Breast epithelium (tissue), 4 donors: ENCODE data around the gene PDE6A. TPM values are rescaled to one million over a fixed set of nuclear protein-coding genes. Genes with fewer than 3 reads are reported as not detected.
A peak's percentile ranks its signal among the peaks of the same experiment; 100 is the strongest.

ENCODE experiments used
- DNase-seq, 2 donors: peaks; one replicate each; pipeline ENCODE4 v3.0.0-alpha.2; 2019; ENCODE audit warnings: low spot score in 2 of 2
- H3K27ac ChIP-seq, 2 donors: fragments of 200-600 bp; sonication (generic) in 1 of 2; one replicate each; pipeline ENCODE4 v1.5.1; 2016 to 2019; ENCODE audit warnings: mild to moderate bottlenecking in 1 of 2
- H3K27me3 ChIP-seq, 2 donors: fragments of 200-600 bp; sonication (generic) in 1 of 2; one replicate each; pipeline versions ENCODE4 v1.5.1 to v1.6.0; 2017 to 2019; ENCODE audit warnings: control low read depth in 1 of 2, mild to moderate bottlenecking in 1 of 2
- H3K36me3 ChIP-seq: fragments of 200-600 bp; one replicate; pipeline ENCODE4 v1.5.1; 2019
- H3K4me1 ChIP-seq, 2 donors: fragments of 200-600 bp; sonication (generic); one replicate each; pipeline ENCODE4 v1.5.1; 2016 to 2019; ENCODE audit warnings: control low read depth in 1 of 2
- H3K4me3 ChIP-seq, 3 donors: fragments of 200-600 bp; sonication (generic); 1 replicate in 2 of 3; 2 replicates in 1 of 3; pipeline ENCODE4 v1.5.1; 2016 to 2019; ENCODE audit warnings: mild to moderate bottlenecking in 3 of 3, moderate library complexity in 2 of 3
- H3K9me3 ChIP-seq, 2 donors: fragments of 200-600 bp; sonication (generic) in 1 of 2; one replicate each; pipeline ENCODE4 v1.5.1; 2016 to 2019; ENCODE audit warnings: control low read depth in 1 of 2
- POLR2A ChIP-seq: fragments of 450-650 bp; IDR thresholded peaks from one replicate; pipeline ENCODE4 v1.6.1; 2016; ENCODE audit warnings: antibody characterized with exemption, mild to moderate bottlenecking, moderate library complexity
- POLR2AphosphoS5 ChIP-seq, 3 donors: sonication (generic); formaldehyde crosslinking; IDR thresholded peaks; one replicate each; pipeline ENCODE4 v1.6.1; 2017; ENCODE audit warnings: antibody characterized with exemption in 3 of 3
- intact Hi-C: fragments of 100-400 bp; cut with DNase I; formaldehyde crosslinking; loops from one replicate; pipeline ENCODE4 v1.15.1; 2023; ENCODE audit warnings: low total_unique reads
- total RNA-seq, 3 donors: library from RNA; depleted of rRNA; stranded (reverse); fragments of >200 nt; gene quantifications; one replicate each; pipeline ENCODE4 v1.1.0, GENCODE V29; 2016
- TF ChIP-seq, protein P1 (sequence below), 3 donors: fragments of 450-650 bp; IDR thresholded peaks; one replicate each; pipeline ENCODE4 v1.5.1; 2016 to 2017; ENCODE audit warnings: antibody characterized with exemption in 3 of 3, mild to moderate bottlenecking in 3 of 3, moderate library complexity in 3 of 3

The PDE6A gene
- total RNA-seq, 3 donors from 2014 or later = under 0.01 to 0.15 TPM; not detected in 1

DNA sequence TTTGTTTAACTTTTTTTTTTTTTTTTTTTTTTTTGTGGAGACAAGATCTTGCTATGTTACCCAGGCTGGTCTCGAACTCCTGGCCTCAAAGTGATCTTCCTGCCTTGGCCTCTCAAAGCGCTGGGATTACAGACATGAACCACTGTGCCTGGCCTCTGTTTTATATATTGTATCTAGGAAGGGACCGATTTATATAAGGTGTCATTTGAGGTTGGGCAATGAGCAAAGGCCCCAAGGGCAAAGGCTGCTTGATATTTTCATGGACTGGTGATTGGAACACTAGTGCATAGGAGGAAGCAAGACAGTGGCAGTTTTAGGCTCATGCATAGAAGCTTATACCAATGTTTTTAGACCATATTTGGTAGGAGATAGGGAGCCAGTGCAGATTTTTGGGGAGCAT lies 19.1 kb upstream of the PDE6A start:
- H3K4me3 ChIP-seq = no peak overlapping the region
- H3K27me3 ChIP-seq = no peaks in the 10 kb centered on the region
- no peaks in the 10 kb centered on the region for H3K36me3 ChIP-seq
- H3K4me1 ChIP-seq = peaks cover 0 to 6% of the 10 kb centered on the region in 2 donors
- DNase-seq = no peak
- intact Hi-C loops = no loop called here
- no peaks in the 10 kb centered on the region for H3K9me3 ChIP-seq
- no peak for TF ChIP-seq POLR2AphosphoS5 (IDR thresholded peaks at IDR 0.05)
- no peak for TF ChIP-seq POLR2A
- TF ChIP-seq, protein P1, sequence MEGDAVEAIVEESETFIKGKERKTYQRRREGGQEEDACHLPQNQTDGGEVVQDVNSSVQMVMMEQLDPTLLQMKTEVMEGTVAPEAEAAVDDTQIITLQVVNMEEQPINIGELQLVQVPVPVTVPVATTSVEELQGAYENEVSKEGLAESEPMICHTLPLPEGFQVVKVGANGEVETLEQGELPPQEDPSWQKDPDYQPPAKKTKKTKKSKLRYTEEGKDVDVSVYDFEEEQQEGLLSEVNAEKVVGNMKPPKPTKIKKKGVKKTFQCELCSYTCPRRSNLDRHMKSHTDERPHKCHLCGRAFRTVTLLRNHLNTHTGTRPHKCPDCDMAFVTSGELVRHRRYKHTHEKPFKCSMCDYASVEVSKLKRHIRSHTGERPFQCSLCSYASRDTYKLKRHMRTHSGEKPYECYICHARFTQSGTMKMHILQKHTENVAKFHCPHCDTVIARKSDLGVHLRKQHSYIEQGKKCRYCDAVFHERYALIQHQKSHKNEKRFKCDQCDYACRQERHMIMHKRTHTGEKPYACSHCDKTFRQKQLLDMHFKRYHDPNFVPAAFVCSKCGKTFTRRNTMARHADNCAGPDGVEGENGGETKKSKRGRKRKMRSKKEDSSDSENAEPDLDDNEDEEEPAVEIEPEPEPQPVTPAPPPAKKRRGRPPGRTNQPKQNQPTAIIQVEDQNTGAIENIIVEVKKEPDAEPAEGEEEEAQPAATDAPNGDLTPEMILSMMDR (IDR thresholded peaks at IDR 0.05) = no peak
- H3K27ac ChIP-seq = no peak overlapping the region

DNA sequence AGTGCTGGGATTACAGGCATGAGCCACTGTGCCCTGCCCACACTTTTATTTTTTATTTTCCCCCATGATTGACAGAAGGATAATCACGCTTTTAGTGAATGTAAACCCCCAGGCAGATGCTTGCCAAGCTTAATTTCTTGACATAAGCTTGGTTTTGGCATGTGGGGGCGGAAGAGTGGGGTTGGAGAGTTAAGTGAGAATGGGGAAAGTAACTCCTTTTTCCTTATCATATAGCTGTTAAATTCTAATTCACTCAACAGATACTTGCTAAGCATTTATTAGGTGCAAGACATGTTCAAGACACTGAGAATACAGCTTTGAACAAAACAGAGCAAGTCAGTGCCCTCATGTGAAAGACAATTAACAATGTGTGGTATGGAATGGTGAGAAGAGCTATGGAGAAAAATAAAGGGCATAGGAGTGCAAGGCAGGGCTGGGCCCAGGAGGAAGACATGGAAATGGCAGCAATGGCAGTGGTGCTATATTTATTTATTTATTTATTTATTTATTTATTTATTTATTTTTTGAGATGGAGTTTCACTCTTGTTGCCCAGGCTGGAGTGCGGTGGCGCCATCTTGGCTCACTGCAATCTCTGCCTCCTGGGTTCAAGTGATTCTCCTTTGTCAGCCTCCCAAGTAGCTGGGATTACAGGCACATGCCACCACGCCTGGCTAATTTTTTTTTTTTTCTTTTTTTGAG lies 18.2 kb upstream of the PDE6A start:
- no peaks in the 10 kb centered on the region for H3K36me3 ChIP-seq
- H3K27ac ChIP-seq = no peak overlapping the region
- H3K4me1 ChIP-seq = peaks cover 0 to 6% of the 10 kb centered on the region in 2 donors
- peak overlapping the region in 1 of 3 donors; percentile 86 for H3K4me3 ChIP-seq
- DNase-seq = no peak
- TF ChIP-seq, protein P1 (IDR thresholded peaks at IDR 0.05) = no peak
- TF ChIP-seq POLR2A = no peak
- no peaks in the 10 kb centered on the region for H3K27me3 ChIP-seq
- no peaks in the 10 kb centered on the region for H3K9me3 ChIP-seq
- intact Hi-C loops = no loop called here

DNA sequence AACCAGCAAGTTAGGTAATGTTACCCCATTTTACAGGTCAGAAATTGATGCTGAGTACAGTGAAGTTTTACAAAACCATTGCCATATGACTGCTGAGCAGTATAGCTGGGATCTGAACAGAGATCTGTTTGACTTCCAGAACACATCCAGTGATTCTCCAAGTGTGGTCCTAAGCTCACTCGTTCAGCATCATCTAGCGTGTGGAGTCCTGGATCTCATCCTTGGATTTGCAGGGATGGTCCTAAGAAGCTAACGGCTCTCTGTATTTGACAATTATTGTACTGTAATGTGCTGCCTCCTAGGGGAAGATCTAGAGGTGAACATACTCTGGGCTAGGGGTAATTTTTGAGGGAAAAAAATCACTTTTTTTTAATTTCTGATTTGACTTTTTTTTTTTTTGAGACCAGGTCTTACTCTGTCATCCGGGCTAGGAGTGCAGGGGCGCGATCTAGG lies 17.4 kb upstream of the PDE6A start:
- intact Hi-C loops = no loop called here
- Histone ChIP-seq H3K27me3 (no peaks in the 10 kb centered on the region), H3K27ac (no peak overlapping the region)

DNA sequence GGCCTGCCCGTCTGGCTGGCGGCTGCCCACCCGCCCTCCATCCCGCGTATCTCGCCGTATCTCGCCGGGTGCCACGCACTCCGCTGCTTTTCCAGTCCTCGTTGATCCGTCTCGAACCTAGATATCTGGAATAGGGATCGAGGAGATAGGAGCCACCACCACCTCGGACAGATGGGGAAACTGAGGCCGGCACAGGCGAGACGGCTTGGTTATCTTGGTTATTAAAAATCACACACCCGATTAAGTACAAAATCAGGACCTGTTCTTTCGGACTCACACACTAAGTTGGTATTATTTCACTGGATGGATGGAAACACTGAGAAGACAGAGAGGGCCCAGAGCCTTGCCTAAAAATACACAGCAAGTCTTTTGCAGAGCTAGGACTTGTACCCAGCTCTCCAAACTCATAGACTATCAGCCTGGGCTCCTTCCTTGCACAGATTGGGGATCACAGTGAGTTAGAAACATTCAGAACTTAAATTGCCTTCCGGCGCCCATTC lies 16.6 kb upstream of the PDE6A start:
- no peak for DNase-seq
- H3K36me3 ChIP-seq = no peaks in the 10 kb centered on the region
- peak overlapping the region; percentile 92 to 95 for H3K27ac ChIP-seq
- TF ChIP-seq POLR2AphosphoS5 (IDR thresholded peaks at IDR 0.05) (no peak), POLR2A (no peak)
- TF ChIP-seq, protein P1 (IDR thresholded peaks at IDR 0.05) = no peak
- no peaks in the 10 kb centered on the region for H3K9me3 ChIP-seq
- intact Hi-C loops = no loop called here
- peak overlapping the region; percentile 75 to 86 (median 82) for H3K4me3 ChIP-seq
- H3K4me1 ChIP-seq = peaks cover 0 to 6% of the 10 kb centered on the region in 2 donors
- no peaks in the 10 kb centered on the region for H3K27me3 ChIP-seq

More for the DNA sequence above, 17.4 kb upstream of the PDE6A start:
- DNase-seq = no peak
- Histone ChIP-seq H3K4me1 (peaks cover 0 to 6% of the 10 kb centered on the region in 2 donors), H3K36me3 (no peaks in the 10 kb centered on the region), H3K9me3 (no peaks in the 10 kb centered on the region), H3K4me3 (peak overlapping the region in 2 of 3 donors; percentile 75 to 86)
- TF ChIP-seq, protein P1 (IDR thresholded peaks at IDR 0.05) = peak in 2 of 3 donors; percentile 37 to 62
- no peak for TF ChIP-seq POLR2A
- TF ChIP-seq POLR2AphosphoS5 (IDR thresholded peaks at IDR 0.05) = no peak
